SU-DHL-6 (cell line): Measurements from ENCODE around the gene TMEM9.

Source experiments
- H2AFZ ChIP-seq: fragments of 200-600 bp; sonication (generic); 2 replicates; pipeline ENCODE4 v1.6.1; 2014; ENCODE audit warnings: low read depth, mild to moderate bottlenecking, moderate library complexity, mixed read lengths, antibody characterized with exemption, low read length; ENCODE audit not compliant: severe bottlenecking
- H3F3A ChIP-seq: fragments of 200-600 bp; shearing (Covaris generic); 2 replicates; pipeline ENCODE4 v1.6.0; 2016; ENCODE audit warnings: antibody characterized with exemption, mild to moderate bottlenecking; ENCODE audit not compliant: insufficient read depth
- H3K27ac ChIP-seq: fragments of 200-600 bp; sonication (generic); 2 replicates; pipeline ENCODE4 v1.5.1; 2016; ENCODE audit warnings: low read depth, mild to moderate bottlenecking, low read length, moderate library complexity, mixed read lengths
- H3K27me3 ChIP-seq: fragments of 200-600 bp; sonication (generic), shearing (Covaris generic); 2 replicates; pipeline ENCODE4 v1.6.0; 2014; ENCODE audit warnings: mild to moderate bottlenecking, low read length
- H3K36me3 ChIP-seq: fragments of 200-600 bp; sonication (generic); 2 replicates; pipeline ENCODE4 v1.6.1; 2014; ENCODE audit warnings: mild to moderate bottlenecking, low read length, mixed read lengths
- H3K4me2 ChIP-seq: fragments of 300-600, 200-600 bp; shearing (Covaris generic), sonication (generic); 2 replicates; pipeline ENCODE4 v1.6.0; 2014; ENCODE audit warnings: low read length, low read depth, mild to moderate bottlenecking; ENCODE audit not compliant: poor library complexity, severe bottlenecking
- H3K4me3 ChIP-seq: fragments of 200-600 bp; sonication (generic); 2 replicates; pipeline ENCODE4 v1.5.1; 2014; ENCODE audit warnings: antibody characterized with exemption, low read length, mild to moderate bottlenecking, mixed read lengths; ENCODE audit not compliant: insufficient read depth, poor library complexity, severe bottlenecking
- H3K79me2 ChIP-seq: fragments of 200-600 bp; sonication (generic); 2 replicates; pipeline ENCODE4 v1.6.1; 2014; ENCODE audit warnings: mild to moderate bottlenecking, low read length, moderate library complexity; ENCODE audit not compliant: insufficient read depth
- H3K9ac ChIP-seq: fragments of 200-600 bp; sonication (generic); 2 replicates; pipeline ENCODE4 v1.7.0; 2014; ENCODE audit warnings: mild to moderate bottlenecking, low read length
- H3K9me2 ChIP-seq: fragments of 200-600 bp; sonication (generic); replicated peaks from 2 replicates; pipeline ENCODE4 v1.6.1; 2014; ENCODE audit warnings: low read length; ENCODE audit not compliant: insufficient read depth
- H3K9me3 ChIP-seq: fragments of 200-600 bp; sonication (generic); 2 replicates; pipeline ENCODE4 v1.6.1; 2014; ENCODE audit warnings: low read length, mixed read lengths; ENCODE audit not compliant: insufficient read depth
- H4K20me1 ChIP-seq: fragments of 200-600 bp; sonication (generic); 2 replicates; pipeline ENCODE4 v1.6.1; 2014; ENCODE audit warnings: low read depth, mild to moderate bottlenecking, antibody characterized with exemption, low read length, moderate library complexity, mixed read lengths
- EZH2phosphoT487 ChIP-seq: fragments of 200-600 bp; sonication (generic), shearing (Covaris generic); conservative IDR thresholded peaks from 2 replicates; pipeline ENCODE4 v1.6.1; 2018; ENCODE audit warnings: mild to moderate bottlenecking, antibody characterized with exemption, low read length, moderate library complexity, mixed read lengths
- TF ChIP-seq, protein P1 (sequence below): fragments of 200-600 bp; sonication (generic); IDR thresholded peaks from one replicate; pipeline ENCODE4 v1.5.1; 2017; ENCODE audit warnings: antibody characterized with exemption, mild to moderate bottlenecking, low read length, moderate library complexity; ENCODE audit not compliant: insufficient read depth, poor library complexity, severe bottlenecking

TMEM9 gene

DNA sequence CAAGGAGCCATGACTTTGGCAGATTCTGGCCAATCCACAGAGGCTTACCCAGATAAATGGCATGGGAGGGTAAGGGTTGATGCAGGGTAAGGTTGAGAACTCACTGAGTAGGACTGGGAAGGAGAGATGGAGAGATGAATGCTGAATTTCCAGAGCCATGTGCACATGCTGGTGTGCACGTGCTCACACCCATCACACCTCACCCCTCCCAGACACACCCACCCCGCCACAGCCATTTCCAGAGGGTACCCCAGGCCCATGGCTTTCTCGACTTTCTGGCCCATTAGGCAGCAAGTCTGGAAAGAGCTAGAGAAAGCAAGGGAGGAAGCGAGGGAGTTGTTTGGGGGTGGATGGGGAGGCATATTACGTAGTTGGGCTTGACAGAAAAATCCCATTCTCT is 43.7 kb downstream of the TMEM9 start:
- no peak overlapping the region for H2AFZ ChIP-seq
- no peaks in the 10 kb centered on the region for H3K27me3 ChIP-seq
- H3K27ac ChIP-seq, result no peak overlapping the region
- no peak overlapping the region for H3K4me2 ChIP-seq
- H3F3A ChIP-seq, result no peaks in the 10 kb centered on the region
- H3K79me2 ChIP-seq, result no peaks in the 10 kb centered on the region
- H3K9me2 ChIP-seq, result no peaks in the 10 kb centered on the region
- TF ChIP-seq, protein P1, sequence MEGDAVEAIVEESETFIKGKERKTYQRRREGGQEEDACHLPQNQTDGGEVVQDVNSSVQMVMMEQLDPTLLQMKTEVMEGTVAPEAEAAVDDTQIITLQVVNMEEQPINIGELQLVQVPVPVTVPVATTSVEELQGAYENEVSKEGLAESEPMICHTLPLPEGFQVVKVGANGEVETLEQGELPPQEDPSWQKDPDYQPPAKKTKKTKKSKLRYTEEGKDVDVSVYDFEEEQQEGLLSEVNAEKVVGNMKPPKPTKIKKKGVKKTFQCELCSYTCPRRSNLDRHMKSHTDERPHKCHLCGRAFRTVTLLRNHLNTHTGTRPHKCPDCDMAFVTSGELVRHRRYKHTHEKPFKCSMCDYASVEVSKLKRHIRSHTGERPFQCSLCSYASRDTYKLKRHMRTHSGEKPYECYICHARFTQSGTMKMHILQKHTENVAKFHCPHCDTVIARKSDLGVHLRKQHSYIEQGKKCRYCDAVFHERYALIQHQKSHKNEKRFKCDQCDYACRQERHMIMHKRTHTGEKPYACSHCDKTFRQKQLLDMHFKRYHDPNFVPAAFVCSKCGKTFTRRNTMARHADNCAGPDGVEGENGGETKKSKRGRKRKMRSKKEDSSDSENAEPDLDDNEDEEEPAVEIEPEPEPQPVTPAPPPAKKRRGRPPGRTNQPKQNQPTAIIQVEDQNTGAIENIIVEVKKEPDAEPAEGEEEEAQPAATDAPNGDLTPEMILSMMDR, result no peak
- TF ChIP-seq EZH2phosphoT487, result no peak
- H4K20me1 ChIP-seq, result no peaks in the 10 kb centered on the region; the same call in 1 of the 2 replicates
- H3K9ac ChIP-seq, result no peak overlapping the region
- no peak overlapping the region for H3K4me3 ChIP-seq
- H3K9me3 ChIP-seq, result no peaks in the 10 kb centered on the region
- H3K36me3 ChIP-seq, result no peaks in the 10 kb centered on the region

DNA sequence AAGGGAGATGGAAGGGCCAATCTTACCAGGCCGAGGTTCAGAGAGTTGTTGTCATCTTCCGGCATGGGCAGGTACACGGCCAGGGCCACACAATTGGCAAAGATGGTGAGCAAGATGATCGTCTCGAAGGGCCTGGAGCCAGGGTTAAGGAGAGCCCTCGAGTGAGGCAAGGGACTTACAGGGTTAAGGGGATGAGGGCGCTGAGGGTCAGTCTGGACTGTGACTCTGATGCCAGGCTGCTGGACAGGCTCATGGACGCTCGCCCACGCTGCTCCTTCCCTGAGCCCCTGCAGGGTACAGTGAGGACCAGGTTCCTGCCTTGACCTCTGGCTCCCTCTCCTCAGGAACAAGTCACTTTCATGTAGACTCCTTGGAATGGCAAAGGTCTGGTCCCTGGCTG is 44.1 kb downstream of the TMEM9 start:
- Histone ChIP-seq H3F3A (no peaks in the 10 kb centered on the region), H3K36me3 (no peaks in the 10 kb centered on the region), H3K9me2 (no peaks in the 10 kb centered on the region), H3K27ac (no peak overlapping the region), H3K27me3 (no peaks in the 10 kb centered on the region), H2AFZ (no peak overlapping the region), H3K9ac (no peak overlapping the region), H3K9me3 (no peaks in the 10 kb centered on the region), H3K4me2 (no peak overlapping the region), H4K20me1 (no peaks in the 10 kb centered on the region; the same call in 1 of the 2 replicates), H3K79me2 (no peaks in the 10 kb centered on the region), H3K4me3 (no peak overlapping the region)
- TF ChIP-seq, protein P1, result no peak
- no peak for TF ChIP-seq EZH2phosphoT487

DNA sequence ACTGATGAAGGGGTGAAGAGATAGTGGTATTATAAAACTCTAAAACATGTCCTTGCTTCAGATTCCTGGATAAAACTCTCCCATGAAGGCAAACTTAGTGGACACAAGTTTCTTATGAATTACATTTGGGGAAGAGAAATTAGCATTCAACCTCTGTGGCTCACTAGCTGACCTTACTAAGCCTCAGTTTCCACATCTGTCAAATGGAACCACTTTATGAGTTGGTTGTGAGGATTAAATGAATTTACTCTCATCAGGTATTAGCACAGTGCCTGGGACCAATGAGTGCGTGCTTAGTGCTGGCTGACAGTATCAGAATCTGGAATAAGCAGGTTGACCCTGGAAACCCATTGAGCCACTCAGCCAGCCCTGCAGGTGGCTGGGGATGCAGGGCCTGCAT is 44.6 kb downstream of the TMEM9 start:
- no peaks in the 10 kb centered on the region for H3K9me3 ChIP-seq
- no peak overlapping the region for H2AFZ ChIP-seq
- TF ChIP-seq EZH2phosphoT487, result no peak
- TF ChIP-seq, protein P1, result no peak
- H3K9ac ChIP-seq, result no peak overlapping the region
- H3K4me3 ChIP-seq, result no peak overlapping the region
- no peaks in the 10 kb centered on the region; the same call in 1 of the 2 replicates for H4K20me1 ChIP-seq
- H3F3A ChIP-seq, result no peaks in the 10 kb centered on the region
- H3K36me3 ChIP-seq, result no peaks in the 10 kb centered on the region
- no peak overlapping the region for H3K4me2 ChIP-seq
- no peak overlapping the region for H3K27ac ChIP-seq
- H3K27me3 ChIP-seq, result no peaks in the 10 kb centered on the region
- no peaks in the 10 kb centered on the region for H3K9me2 ChIP-seq
- H3K79me2 ChIP-seq, result no peaks in the 10 kb centered on the region
